Chondrocyte (in vitro differentiated cells): ENCODE data around the gene GSC. TPM values are rescaled to one million over a fixed set of nuclear protein-coding genes. Genes with fewer than 3 reads are reported as not detected.

ENCODE experiments used
- DNase-seq: peaks from one replicate; pipeline ENCODE4 v3.0.0; 2021; ENCODE audit warnings: mixed read lengths, low spot score
- H3K27ac Mint-ChIP-seq: one replicate; pipeline ENCODE4 v1.8.0; 2021; ENCODE audit warnings: mild to moderate bottlenecking, moderate library complexity, mixed read lengths; ENCODE audit not compliant: unreplicated experiment
- H3K27me3 Mint-ChIP-seq: 2 replicates; pipeline ENCODE4 v1.8.0; 2021; ENCODE audit warnings: low read depth, mixed read lengths
- H3K36me3 Mint-ChIP-seq: 2 replicates; pipeline ENCODE4 v1.8.0; 2021; ENCODE audit warnings: low read depth, mixed read lengths
- H3K4me1 Mint-ChIP-seq: 2 replicates; pipeline ENCODE4 v1.8.0; 2021; ENCODE audit warnings: low read depth, mild to moderate bottlenecking, mixed read lengths
- H3K4me3 Mint-ChIP-seq: one replicate; pipeline ENCODE4 v1.8.0; 2021; ENCODE audit warnings: mild to moderate bottlenecking, moderate library complexity, mixed read lengths; ENCODE audit not compliant: unreplicated experiment
- H3K9me3 Mint-ChIP-seq: 2 replicates; pipeline ENCODE4 v1.8.0; 2021; ENCODE audit warnings: low read depth, mixed read lengths
- total RNA-seq: library from RNA; stranded (reverse); gene quantifications from 3 replicates; pipeline ENCODE4 v1.2.1, GENCODE V29; 2021
- TF ChIP-seq, protein P1 (sequence below): fragments of 200-600 bp; sonication (generic); IDR thresholded peaks from 2 replicates; pipeline ENCODE4 v1.5.0; 2021; ENCODE audit warnings: antibody characterized with exemption, mild to moderate bottlenecking, moderate library complexity

Gene GSC
- total RNA-seq, 1 donor from 2014 or later = not detected

DNA sequence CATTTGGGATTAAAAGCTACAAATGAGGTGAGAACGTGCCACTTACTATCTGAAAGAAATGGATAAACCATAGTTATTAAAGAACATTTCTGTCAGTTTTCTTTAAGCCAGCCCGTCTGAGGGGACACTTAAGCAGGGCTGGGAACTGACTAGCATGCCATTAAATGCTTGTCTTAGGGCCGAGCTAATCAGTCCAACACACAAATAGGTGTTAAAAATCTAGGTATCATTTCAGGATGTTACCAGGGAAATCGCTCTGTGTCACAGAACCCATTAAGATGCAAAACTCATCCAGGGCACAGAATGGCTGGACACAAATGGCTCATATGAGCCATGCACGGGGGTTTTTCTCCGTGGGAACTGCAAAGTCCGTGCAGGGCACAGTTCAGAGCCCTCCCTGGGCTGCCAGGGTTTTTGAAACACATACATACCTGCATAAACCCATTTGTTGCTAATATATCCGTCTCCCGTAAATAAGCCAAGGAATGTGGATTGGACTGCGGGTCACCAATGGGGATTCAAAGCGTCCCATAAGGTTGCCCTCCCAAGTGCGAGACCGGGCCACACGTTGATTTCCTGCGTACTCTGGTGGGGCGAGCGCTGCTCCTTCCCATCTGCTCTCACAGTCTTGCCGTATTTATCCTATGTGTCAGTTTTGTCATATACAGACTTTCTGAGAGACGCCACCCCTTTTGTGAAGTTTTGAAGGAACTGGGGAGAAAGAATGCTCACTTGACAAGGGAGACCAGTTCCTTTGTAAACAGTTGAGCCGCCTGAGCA is 5.4 kb upstream of the GSC start:
- Mint-ChIP-seq H3K36me3 (peaks cover 8% of the 10 kb centered on the region), H3K27ac (no peak overlapping the region)

DNA sequence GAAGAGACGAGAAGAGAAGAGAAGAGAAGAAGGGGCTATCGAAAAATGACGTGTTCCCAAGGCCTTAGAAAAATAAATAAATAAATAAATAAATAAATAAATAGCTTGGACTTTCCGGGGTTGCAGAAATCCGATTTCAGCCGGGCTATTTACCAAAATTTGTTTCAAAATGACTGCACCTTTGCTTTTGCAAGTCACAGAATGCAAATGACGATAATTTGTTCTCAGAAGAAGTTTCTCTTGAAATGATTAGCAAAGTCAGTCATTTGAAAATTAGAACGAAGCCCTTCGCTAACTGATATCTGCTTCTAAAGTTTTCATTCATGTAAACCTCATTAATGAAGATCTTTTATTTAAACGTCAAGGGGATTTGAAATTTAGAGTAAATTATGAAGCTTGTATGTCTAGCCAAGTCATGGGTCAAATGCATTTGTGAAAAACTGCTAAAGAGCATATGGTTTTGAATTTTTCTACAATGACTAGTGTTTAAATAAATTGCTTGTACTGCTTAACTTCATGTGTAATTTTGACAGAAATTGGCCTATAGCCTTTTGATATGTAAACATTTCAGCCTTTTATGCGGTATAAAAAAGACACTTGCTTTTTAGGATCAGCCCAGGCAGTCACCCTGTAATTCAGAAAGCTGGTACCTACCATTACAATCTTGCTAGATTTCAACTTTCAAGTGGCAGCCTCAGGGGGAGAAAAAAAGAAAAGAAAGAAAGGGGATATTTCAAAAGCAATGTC is 4.6 kb upstream of the GSC start:
- Mint-ChIP-seq H3K9me3 (no peaks in the 10 kb centered on the region), H3K4me3 (no peak overlapping the region), H3K27ac (no peak overlapping the region), H3K4me1 (peaks cover 16% of the 10 kb centered on the region), H3K27me3 (peaks cover 83% of the 10 kb centered on the region), H3K36me3 (peaks cover 8% of the 10 kb centered on the region)
- DNase-seq = no peak
- TF ChIP-seq, protein P1, sequence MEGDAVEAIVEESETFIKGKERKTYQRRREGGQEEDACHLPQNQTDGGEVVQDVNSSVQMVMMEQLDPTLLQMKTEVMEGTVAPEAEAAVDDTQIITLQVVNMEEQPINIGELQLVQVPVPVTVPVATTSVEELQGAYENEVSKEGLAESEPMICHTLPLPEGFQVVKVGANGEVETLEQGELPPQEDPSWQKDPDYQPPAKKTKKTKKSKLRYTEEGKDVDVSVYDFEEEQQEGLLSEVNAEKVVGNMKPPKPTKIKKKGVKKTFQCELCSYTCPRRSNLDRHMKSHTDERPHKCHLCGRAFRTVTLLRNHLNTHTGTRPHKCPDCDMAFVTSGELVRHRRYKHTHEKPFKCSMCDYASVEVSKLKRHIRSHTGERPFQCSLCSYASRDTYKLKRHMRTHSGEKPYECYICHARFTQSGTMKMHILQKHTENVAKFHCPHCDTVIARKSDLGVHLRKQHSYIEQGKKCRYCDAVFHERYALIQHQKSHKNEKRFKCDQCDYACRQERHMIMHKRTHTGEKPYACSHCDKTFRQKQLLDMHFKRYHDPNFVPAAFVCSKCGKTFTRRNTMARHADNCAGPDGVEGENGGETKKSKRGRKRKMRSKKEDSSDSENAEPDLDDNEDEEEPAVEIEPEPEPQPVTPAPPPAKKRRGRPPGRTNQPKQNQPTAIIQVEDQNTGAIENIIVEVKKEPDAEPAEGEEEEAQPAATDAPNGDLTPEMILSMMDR = no peak

More for the DNA sequence above, 5.4 kb upstream of the GSC start:
- Mint-ChIP-seq H3K9me3 (no peaks in the 10 kb centered on the region), H3K4me1 (peaks cover 16% of the 10 kb centered on the region), H3K27me3 (peaks cover 82% of the 10 kb centered on the region), H3K4me3 (no peak overlapping the region)
- TF ChIP-seq, protein P1 = no peak
- no peak for DNase-seq

DNA sequence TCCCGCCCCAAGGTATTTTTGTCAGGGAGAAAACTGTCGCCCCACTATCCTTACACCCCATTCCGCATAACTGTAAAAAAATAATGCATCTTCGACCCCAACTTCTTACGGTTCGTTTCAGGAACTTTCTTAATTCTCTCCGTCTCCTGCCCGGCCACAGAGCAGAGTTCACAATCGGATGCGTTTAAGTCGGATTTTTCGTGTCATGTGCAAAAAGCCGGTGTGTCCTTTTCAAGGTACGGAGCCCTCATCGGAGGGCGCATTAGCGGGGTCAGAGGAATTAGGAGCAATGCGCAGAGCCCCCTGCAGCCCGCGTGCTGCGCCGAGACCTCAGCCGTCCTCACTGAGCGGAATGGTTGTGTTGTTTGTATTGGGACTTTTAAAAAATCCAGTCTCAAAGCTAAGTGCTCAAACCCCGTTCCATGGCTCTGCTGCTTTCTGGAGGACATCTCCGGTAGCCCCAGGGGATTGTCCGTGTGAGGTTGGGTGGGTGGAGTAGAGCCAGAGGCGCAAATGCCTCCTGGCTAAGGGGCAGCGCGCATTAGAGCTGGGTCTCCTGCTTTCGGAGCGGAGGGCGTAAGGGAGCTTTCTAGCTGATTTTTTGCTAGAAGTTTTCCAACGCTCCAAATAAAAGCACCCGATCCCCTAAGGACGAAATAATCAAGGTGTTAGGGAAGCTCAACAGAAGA is 3.9 kb upstream of the GSC start:
- TF ChIP-seq, protein P1 = no peak
- H3K4me1 Mint-ChIP-seq = peaks cover 23% of the 10 kb centered on the region

DNA sequence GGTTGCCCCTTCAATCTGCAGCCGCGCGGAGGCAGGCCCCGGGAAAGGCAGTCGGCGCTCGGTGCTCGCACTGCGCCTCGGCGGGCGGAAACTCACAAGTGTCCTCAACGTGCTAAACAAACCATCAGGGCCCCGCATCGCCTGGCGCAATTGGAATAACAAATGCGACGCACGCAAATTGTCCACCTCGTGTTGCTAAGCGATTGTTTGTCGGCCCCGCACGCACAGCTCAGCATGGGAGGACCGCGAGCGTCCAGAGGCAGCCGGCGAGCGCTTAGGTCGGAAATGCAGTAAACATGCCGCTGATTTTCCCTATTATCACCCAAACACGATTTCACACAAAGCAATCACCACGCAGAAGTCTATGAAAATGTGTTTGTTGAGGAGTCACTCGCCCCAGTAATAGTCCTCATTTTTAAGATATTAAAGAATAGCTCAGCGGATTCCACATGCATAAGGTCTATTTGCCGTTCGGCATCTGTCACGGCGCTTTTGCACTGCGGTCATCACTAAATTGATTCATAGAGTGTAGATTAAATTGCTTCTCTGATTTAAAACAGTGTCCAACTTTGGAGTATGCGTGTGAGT is 3.2 kb upstream of the GSC start:
- Mint-ChIP-seq H3K9me3 (no peaks in the 10 kb centered on the region), H3K4me1 (peaks cover 28% of the 10 kb centered on the region), H3K4me3 (no peak overlapping the region), H3K27me3 (peaks cover 87% of the 10 kb centered on the region), H3K36me3 (peaks cover 8% of the 10 kb centered on the region), H3K27ac (no peak overlapping the region)
- DNase-seq = no peak
- TF ChIP-seq, protein P1 = no peak

More for the DNA sequence above, 3.9 kb upstream of the GSC start:
- no peak overlapping the region for H3K27ac Mint-ChIP-seq
- peaks cover 8% of the 10 kb centered on the region for H3K36me3 Mint-ChIP-seq
- DNase-seq = no peak
- H3K9me3 Mint-ChIP-seq = no peaks in the 10 kb centered on the region
- peaks cover 84% of the 10 kb centered on the region for H3K27me3 Mint-ChIP-seq
- no peak overlapping the region for H3K4me3 Mint-ChIP-seq

DNA sequence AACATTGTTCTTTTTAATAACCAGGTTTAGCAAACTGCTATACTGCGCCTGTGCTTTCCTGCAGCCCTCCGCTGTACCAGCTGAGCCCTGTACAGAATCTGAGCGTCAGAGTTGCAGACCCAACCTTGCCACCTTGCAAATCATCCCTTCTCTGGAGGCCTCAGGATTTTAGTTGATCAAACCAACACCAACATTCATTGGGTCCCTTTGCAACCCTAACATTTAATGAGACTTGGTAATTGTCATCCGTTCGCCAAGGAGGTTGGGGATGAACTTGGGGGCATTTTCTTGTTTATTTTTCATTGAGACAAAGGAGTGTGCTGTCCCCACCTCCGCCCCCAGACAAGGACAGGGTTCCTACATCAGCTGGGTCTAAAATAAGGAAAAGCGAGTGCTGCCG is 2.6 kb upstream of the GSC start:
- no peak overlapping the region for H3K4me3 Mint-ChIP-seq
- H3K9me3 Mint-ChIP-seq = no peaks in the 10 kb centered on the region
- H3K27ac Mint-ChIP-seq = no peak overlapping the region
- peaks cover 87% of the 10 kb centered on the region for H3K27me3 Mint-ChIP-seq
- peaks cover 10% of the 10 kb centered on the region for H3K36me3 Mint-ChIP-seq
- no peak for DNase-seq
- TF ChIP-seq, protein P1 = no peak
- peaks cover 30% of the 10 kb centered on the region for H3K4me1 Mint-ChIP-seq
